Skin of body (tissue), 3 donors: ENCODE data around the gene GNL3. TPM values are rescaled to one million over a fixed set of nuclear protein-coding genes. Genes with fewer than 3 reads are reported as not detected.
A peak's percentile ranks its signal among the peaks of the same experiment; 100 is the strongest.
"Not testable (repeated sequence)": the region's sequence is repeated elsewhere in the genome, so short reads cannot be mapped to it uniquely, and the experiment has no call there.

Source experiments
- DNase-seq: peaks from one replicate; lab custom pipeline; 2025; lab: John Stamatoyannopoulos, UW
- small RNA-seq: library from RNA; depleted of rRNA; stranded (forward); fragments of <200 nt; gene quantifications from one replicate; pipeline ENCODE3, GENCODE V24; 2014; ENCODE audit warnings: low replicate concordance
- total RNA-seq: library from RNA; depleted of rRNA; stranded (reverse); fragments of >200 nt; gene quantifications from one replicate; pipeline ENCODE4 v1.2.3, GENCODE V29; 2014

GNL3 gene
- total RNA-seq, 1 donor from 2014 or later: 109 TPM

DNA sequence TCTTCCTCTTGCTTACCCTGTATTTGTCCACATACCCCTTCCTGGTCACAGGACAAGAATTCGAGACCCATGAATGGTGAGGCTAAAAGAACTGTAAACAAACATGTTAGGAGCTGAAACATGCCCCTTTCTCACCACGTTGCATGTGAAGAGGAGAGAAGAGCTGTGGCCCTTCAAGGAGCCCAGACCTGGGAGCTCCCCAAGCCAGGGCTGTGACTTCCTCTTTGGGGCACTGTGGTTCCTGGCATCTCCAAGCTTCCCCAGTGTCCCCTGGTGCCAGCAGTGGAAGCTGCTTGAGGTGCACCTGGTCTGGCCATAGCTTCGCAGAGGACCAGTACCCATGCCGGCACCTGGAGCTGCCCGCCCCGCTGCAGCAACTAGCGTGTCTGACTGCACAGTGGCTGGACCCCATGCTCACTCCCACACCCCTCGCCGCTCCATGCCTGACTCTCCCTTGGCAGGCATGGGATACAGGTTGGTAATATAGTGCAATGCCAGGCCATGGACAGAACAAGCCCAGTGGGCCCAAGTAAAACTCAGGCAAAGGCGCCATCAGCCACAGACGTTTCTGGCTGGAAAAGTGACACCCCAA is 30.0 kb downstream of the GNL3 start:
- no peak for DNase-seq

DNA sequence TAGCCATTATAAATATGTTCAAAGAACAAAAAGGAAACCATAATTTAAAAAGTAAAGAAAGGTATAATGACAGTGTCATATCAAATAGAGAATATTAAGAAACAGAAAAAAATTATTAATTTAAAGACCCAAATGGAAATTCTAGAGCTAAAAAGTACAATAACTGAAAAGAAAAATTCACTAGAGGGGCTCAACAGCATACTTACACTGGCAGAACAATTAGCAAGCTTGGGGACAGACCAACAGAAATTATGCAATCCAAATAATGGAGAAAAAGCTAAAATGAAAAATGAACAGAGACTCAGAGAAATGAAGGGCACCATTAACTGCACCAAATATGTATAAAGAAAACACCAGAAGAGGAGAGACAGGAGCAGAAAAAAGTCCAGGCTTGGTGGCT is 33.8 kb downstream of the GNL3 start:
- no peak for DNase-seq

DNA sequence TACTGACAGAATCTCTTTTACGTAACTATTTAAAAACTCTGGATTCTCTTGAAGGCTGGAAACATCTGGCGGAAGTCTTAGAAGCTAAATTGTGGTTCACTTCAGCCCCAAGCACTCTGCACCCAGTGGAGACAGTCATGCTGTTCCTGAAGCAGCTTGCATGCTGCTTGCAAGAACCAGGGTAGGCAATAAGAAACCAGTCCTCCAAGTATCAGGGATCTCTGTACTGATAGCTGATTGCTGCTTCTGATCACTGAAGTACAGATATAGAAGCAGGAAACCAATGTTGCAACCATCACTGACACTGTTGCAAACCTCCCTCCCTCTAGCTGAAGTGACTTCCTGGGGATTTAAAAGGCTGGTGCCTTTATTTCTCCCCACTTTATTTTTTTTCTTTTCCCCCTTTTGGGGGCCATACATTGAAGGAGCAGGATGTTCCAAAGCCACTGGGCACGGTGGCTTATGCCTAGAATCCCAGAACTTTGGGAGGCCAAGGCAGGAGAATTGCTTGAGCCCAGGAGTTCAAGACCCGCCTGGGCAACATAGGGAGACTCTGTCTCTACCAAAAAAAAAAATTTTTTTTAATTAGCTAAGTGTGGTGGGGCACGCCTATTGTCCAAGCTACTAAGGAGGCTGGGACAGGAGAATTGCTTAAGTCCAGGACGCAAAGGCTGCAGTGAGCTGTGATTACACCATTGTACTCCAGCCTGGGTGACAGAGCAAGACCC is 35.3 kb downstream of the GNL3 start:
- DNase-seq: no peak

- no peak for DNase-seq
These were observed 35.8 kb downstream of the GNL3 start for GRCh38 chr3:52721730-52722008.

DNA sequence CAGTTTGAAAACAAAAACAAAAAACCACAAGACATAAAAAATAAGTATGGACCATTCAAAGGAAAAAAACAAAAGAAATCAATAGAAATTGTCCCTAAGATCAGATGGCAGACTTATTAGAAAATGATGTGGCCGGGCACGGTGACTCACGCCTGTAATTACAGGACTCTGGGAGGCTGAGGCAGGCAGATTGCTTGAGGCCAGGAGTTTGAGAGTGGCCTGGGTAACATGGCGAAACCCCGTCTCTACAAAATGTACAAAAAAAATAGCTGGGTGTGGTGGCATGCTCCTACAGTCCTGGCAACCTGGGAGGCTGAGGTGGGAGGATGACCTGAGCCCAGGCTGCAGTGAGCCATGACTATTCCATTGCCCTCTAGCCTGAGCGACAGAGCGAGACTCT is 36.7 kb downstream of the GNL3 start:
- no peak for DNase-seq

DNA sequence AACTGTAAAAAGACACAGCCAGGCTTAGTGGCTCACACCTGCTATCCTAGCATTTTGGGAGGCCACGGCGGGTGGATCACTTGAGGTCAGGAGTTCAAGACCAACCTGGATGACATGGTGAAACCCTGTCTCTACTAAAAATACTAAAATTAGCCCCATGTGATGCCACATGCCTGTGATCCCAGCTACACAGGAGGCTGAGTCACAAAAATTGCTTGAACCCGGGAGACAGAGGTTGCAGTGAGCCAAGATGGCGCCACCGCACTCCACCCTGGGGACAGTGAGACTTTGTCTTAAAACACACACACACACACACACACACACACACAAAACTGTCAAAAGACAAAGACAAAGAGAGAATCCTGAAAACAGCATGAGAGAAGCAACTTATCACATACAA is 38.1 kb downstream of the GNL3 start:
- DNase-seq: no peak

GRCh38 chr3:52724511-52724910 is 38.7 kb downstream of the GNL3 start:
- DNase-seq: no peak

GRCh38 chr3:52728753-52729152 is 42.9 kb downstream of the GNL3 start:
- not testable (repeated sequence) for DNase-seq

- DNase-seq: no peak
These were observed 44.8 kb downstream of the GNL3 start for GRCh38 chr3:52730681-52731080.

DNA sequence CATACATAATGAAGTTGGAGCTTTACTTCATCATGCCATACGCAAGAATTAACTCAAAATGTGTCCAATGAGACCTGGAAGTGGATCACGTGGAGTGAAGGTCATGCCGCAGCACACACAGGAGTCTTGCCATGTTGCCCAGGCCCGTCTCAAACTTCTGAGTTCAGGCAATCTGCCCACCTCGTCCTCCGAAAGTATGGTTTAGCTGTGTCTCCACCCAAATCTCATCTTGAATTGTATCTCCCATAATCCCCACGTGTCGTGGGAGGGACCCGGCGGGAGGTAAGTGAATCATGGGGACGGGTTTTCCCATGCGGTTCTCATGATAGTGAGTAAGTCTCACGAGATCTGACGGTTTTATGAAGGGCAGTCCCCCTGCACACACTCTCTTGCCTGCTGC is 45.8 kb downstream of the GNL3 start:
- no peak for DNase-seq

DNA sequence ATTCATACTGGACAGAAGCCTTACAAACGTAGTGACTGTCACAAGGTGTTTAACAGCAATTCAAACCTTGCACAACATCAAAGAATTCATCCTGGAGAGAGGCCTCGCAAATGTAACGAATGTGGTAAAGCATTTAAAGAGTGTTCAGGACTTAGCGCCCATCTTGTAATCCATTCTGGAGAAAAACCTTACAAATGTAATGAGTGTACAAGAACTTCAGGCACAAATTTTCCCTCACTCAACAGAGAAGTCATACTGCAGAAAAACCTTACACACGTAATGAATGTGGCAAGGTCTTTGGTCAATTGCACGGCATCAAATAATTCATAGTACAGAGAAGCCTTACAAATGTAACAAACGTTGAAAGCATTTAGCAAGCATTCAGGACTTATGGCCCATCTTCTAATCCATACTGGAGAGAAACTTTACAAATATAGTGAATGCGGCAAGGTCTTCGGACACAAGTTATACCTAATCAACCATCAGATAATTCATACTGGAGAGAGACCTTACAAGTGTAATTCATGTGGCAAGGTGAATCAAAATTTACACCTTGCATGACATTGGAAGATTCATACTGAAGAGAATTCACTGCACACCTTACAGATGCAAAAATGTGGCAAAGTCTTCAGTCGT is 47.5 kb downstream of the GNL3 start:
- no peak for DNase-seq

GRCh38 chr3:52739730-52740129 is 53.9 kb downstream of the GNL3 start:
- DNase-seq: no peak

GRCh38 chr3:52742418-52743041 is 56.7 kb downstream of the GNL3 start:
- no peak for DNase-seq

DNA sequence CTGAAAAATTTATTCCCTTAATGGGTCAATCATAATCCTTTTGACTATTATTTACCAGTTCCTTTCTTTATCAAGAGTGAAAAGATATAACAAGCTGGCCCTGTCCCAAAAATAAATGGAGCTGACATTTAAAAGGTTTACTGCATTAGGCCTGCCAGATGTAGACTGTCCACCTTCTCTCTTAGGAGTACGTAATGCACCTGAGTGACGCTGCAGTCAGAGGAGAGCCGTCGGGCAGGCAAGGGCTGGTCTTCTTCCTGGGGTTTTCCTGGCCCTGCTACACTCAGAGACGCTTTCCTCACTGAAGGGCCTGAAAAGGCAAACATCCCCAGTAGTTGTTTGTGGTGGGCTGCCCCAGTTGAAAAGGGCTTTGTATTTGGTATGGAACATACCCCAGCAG is 57.3 kb downstream of the GNL3 start:
- DNase-seq: no peak

DNA sequence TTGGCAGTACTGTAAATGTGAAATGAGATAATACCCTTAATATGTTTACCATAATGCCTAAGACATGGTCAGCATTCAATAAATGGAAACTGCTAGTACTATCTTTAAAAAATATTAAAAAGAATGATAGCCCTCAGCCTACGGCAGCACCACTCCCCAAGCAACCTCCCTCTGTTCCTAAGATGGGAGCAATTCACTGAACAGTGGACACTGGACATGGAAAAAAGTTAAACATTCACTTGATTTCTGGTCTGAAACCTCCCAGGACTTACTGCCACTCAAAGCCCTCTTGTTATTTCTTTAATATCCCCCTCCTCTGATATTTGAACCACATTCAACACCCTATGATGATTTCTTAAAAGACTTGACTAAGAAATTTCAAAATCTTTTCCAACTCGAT is 57.9 kb downstream of the GNL3 start:
- no peak for DNase-seq

Small RNA genes lying within 50 kb of the gene (small RNA-seq; reads per million reads assigned to genes)
- gene AC006254.2 (not detected), gene RF00569 (2,419 reads per million, percentile 99 among the genes with 10 or more reads in this experiment), gene RF01183 (not detected), gene SNORD19 (0.24 reads per million, percentile 10 among the genes with 10 or more reads in this experiment), gene SNORD19B (not detected), gene SNORD69 (4,556 reads per million, percentile 100 among the genes with 10 or more reads in this experiment)

Other genes with a start within 250 kb of the GNL3 start
- 16.2 TPM for gene SEMA3G, start 240.9 kb upstream of the GNL3 start, total RNA-seq
- 98.9 TPM for gene TNNC1, start 232.0 kb upstream of the GNL3 start, total RNA-seq
- gene NISCH, start 230.4 kb upstream of the GNL3 start, total RNA-seq: 74.1 TPM
- gene STAB1, start 190.7 kb upstream of the GNL3 start, total RNA-seq: 42.4 TPM
- 32.7 TPM for gene NT5DC2, start 152.2 kb upstream of the GNL3 start, total RNA-seq
- 1.4 TPM for gene UQCC5, start 149.4 kb upstream of the GNL3 start, total RNA-seq
- gene PBRM1, start 119 bp upstream of the GNL3 start, total RNA-seq: 83.4 TPM
- 86.9 TPM for gene GLT8D1, start 19.8 kb downstream of the GNL3 start, total RNA-seq
- 40.1 TPM for gene SPCS1, start 20.1 kb downstream of the GNL3 start, total RNA-seq
- 18.3 TPM for gene NEK4, start 84.9 kb downstream of the GNL3 start, total RNA-seq
- 1.3 TPM for gene ITIH1, start 91.6 kb downstream of the GNL3 start, total RNA-seq
- 0.49 TPM for gene ITIH3, start 108.8 kb downstream of the GNL3 start, total RNA-seq
- 4.6 TPM for gene ITIH4, start 144.6 kb downstream of the GNL3 start, total RNA-seq
- 9.6 TPM for gene MUSTN1, start 149.0 kb downstream of the GNL3 start, total RNA-seq
- 8.7 TPM for gene STIMATE, start 211.5 kb downstream of the GNL3 start, total RNA-seq